C4-2B (cell line): Measurements from ENCODE around the gene NLRC5.

ENCODE experiments used
- CTCF ChIP-seq: fragments of 450-650 bp; conservative IDR thresholded peaks from 2 replicates; pipeline ENCODE4 v1.5.1; 2017; ENCODE audit warnings: mild to moderate bottlenecking
- ZFX ChIP-seq: fragments of 450-650 bp; IDR thresholded peaks from 2 replicates; pipeline ENCODE4 v1.6.1; 2017

- TF ChIP-seq CTCF: no peak
- TF ChIP-seq ZFX: no peak
These were observed 142.1 kb downstream of the NLRC5 start for GRCh38 chr16:57131351-57131970.
